CD4-positive, alpha-beta memory T cell (primary cell): Measurements from ENCODE around the gene FKBP5. TPM values are rescaled to one million over a fixed set of nuclear protein-coding genes. Genes with fewer than 3 reads are reported as not detected.

Experiments
- CTCF ChIA-PET: fragments of 350-600 bp; sonication (Branson Sonifier 250); formaldehyde crosslinking; loops from one replicate; lab custom pipeline; 2021; ENCODE audit warnings: inconsistent platforms; ENCODE audit not compliant: partially characterized antibody; lab: Charles Lee
- POLR2A ChIA-PET: fragments of 350-600 bp; sonication (Branson Sonifier 250); formaldehyde crosslinking; loops from one replicate; lab custom pipeline; 2021; ENCODE audit not compliant: partially characterized antibody; lab: Charles Lee
- DNase-seq, 5 donors: peaks; one replicate each; pipeline versions ENCODE4 v3.0.0 to v3.0.0-alpha.2; 2020 to 2022; ENCODE audit warnings: mixed read lengths in 1 of 5
- H3K27ac ChIP-seq: one replicate; pipeline ENCODE4 v1.7.0; 2013; ENCODE audit warnings: low read depth, low read length
- H3K27me3 ChIP-seq: 2 replicates; pipeline ENCODE4 v1.7.0; 2013; ENCODE audit warnings: mild to moderate bottlenecking, low read length, moderate library complexity; ENCODE audit not compliant: insufficient read depth
- H3K36me3 ChIP-seq: 2 replicates; pipeline ENCODE4 v1.7.0; 2013; ENCODE audit warnings: mild to moderate bottlenecking, low read length, moderate library complexity; ENCODE audit not compliant: insufficient read depth
- H3K4me1 ChIP-seq: 2 replicates; pipeline ENCODE4 v1.7.0; 2013; ENCODE audit warnings: mild to moderate bottlenecking, low read length, moderate library complexity; ENCODE audit not compliant: insufficient read depth
- H3K4me3 ChIP-seq, 2 donors: one replicate each; pipeline ENCODE4 v1.7.0; 2013; ENCODE audit warnings: low read length in 2 of 2, mild to moderate bottlenecking in 1 of 2
- H3K9me3 ChIP-seq, 2 donors: one replicate each; pipeline ENCODE4 v1.7.0; 2013; ENCODE audit warnings: low read length in 2 of 2, control low read depth in 1 of 2; ENCODE audit not compliant: control insufficient read depth in 1 of 2
- H3K27ac Mint-ChIP-seq, 7 donors: one replicate each; pipeline ENCODE4 v1.8.0; 2020 to 2021; ENCODE audit warnings: mixed read lengths in 7 of 7, mild to moderate bottlenecking in 6 of 7, inconsistent platforms in 3 of 7, moderate library complexity in 3 of 7
- H3K27me3 Mint-ChIP-seq, 2 donors: one replicate each; pipeline ENCODE4 v1.8.0; 2020 to 2021; ENCODE audit warnings: mixed read lengths in 2 of 2
- H3K36me3 Mint-ChIP-seq, 2 donors: one replicate each; pipeline ENCODE4 v1.8.0; 2020 to 2021; ENCODE audit warnings: mixed read lengths in 2 of 2, inconsistent platforms in 1 of 2, mild to moderate bottlenecking in 1 of 2
- H3K4me1 Mint-ChIP-seq, 4 donors: one replicate each; pipeline ENCODE4 v1.8.0; 2020 to 2021; ENCODE audit warnings: mixed read lengths in 4 of 4, mild to moderate bottlenecking in 1 of 4
- H3K4me3 Mint-ChIP-seq, 8 donors: one replicate each; pipeline ENCODE4 v1.8.0; 2020 to 2021; ENCODE audit warnings: mixed read lengths in 8 of 8, mild to moderate bottlenecking in 7 of 8, moderate library complexity in 6 of 8, inconsistent platforms in 3 of 8
- H3K9me3 Mint-ChIP-seq, 8 donors: one replicate each; pipeline ENCODE4 v1.8.0; 2020 to 2021; ENCODE audit warnings: mixed read lengths in 8 of 8, mild to moderate bottlenecking in 5 of 8, inconsistent platforms in 3 of 8, moderate library complexity in 1 of 8
- intact Hi-C: fragments of 100-400 bp; cut with micrococcal nuclease; formaldehyde crosslinking; loops from one replicate; pipeline ENCODE4 v1.15.1; 2023
- polyA plus RNA-seq, 2 donors: library from polyadenylated mRNA; unstranded; fragments of 300-500 nt; fragmentation: Illumina TruSeq; gene quantifications; one replicate each; pipeline ENCODE4 v1.2.3, GENCODE V29; 2021
- total RNA-seq, 2 experiments: library from RNA; stranded (reverse); gene quantifications; one replicate each; pipeline ENCODE4 v1.2.3, GENCODE V29; 2021

FKBP5 gene
- total and polyA plus RNA-seq, 4 experiments from 2014 or later = 72.9 to 233 (median 84.2) TPM

DNA sequence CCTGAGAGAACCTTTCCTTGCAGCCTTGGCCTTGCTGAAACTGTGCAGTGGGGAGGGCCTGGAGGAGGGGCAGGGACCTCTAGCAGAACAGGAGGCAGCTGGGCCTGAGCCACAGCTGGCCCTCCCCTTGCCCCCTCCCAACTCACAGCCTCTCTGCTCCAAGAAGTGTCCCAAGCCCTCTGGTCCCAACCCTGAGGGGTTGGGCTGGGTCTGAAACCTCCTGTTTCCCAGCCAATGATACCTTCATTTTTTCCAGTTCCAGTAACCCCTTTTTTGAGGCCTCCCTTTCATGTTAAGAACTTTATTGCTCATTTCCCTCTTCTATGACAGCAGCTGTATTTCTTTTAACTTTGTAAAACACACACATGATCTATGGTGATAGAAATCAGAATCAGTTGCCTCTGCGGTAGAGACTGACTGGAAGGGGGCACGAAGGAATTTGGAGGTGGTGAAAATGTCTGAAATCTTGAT lies 30.2 kb upstream of the FKBP5 start:
- no peaks in the 10 kb centered on the region for H3K36me3 ChIP-seq
- H3K4me3 ChIP-seq = no peak overlapping the region
- H3K27ac ChIP-seq = peak overlapping the region; percentile 13
- Mint-ChIP-seq H3K36me3 (no peaks in the 10 kb centered on the region), H3K27ac (peak overlapping the region; percentile 60 to 86 (median 81)), H3K4me1 (peaks cover 54 to 80% (median 61%) of the 10 kb centered on the region in 4 donors), H3K27me3 (no peaks in the 10 kb centered on the region), H3K9me3 (peaks cover 0 to 4% (median 0%) of the 10 kb centered on the region in 8 donors), H3K4me3 (peak overlapping the region; percentile 2 to 83 (median 54))
- H3K27me3 ChIP-seq = no peaks in the 10 kb centered on the region
- ChIA-PET CTCF (interaction anchor here (1.5 to 4.0 kb wide), 2 partner anchors 8 to 18 kb away, joined by 4 to 27 read pairs; partner anchors contain the start of gene ARMC12), POLR2A (interaction anchor here (1.2 to 6.4 kb wide), 5 partner anchors 9 to 118 kb away, joined by 3 to 69 read pairs (median 5); no protein-coding TSS in a partner anchor)
- H3K9me3 ChIP-seq = no peaks in the 10 kb centered on the region
- intact Hi-C loops = no loop called here
- peaks cover 52% of the 10 kb centered on the region for H3K4me1 ChIP-seq
- no peak for DNase-seq

DNA sequence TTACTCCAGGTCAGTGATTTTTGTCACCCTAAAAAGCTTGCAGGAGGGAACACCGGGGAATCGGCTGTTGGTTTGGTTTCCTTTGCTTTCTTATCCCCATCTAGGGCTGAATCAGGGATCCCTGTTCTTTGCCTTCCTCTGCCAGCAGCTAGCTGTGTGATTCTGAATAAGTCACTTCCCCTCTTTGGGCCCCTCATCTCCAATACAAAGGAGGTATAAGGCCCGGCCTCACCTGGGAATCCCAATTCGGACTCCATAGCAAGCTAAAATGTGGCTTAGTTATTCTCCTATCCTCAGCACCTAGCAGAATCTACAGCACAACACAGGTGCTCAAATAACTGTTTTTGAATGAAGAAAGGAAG lies 29.6 kb upstream of the FKBP5 start:
- H3K4me3 ChIP-seq = no peak overlapping the region
- H3K27me3 ChIP-seq = no peaks in the 10 kb centered on the region
- CTCF ChIA-PET = interaction anchor here (1.2 to 4.0 kb wide), 3 partner anchors 8 to 44 kb away, joined by 3 to 27 read pairs (median 5); partner anchors contain the start of gene ARMC12
- DNase-seq = no peak
- Mint-ChIP-seq H3K9me3 (peaks cover 0 to 4% (median 0%) of the 10 kb centered on the region in 8 donors), H3K4me3 (peak overlapping the region in 7 of 8 donors; percentile 36 to 83 (median 62)), H3K4me1 (peaks cover 54 to 79% (median 57%) of the 10 kb centered on the region in 4 donors), H3K27ac (peak overlapping the region; percentile 60 to 86 (median 81)), H3K36me3 (no peaks in the 10 kb centered on the region), H3K27me3 (no peaks in the 10 kb centered on the region)
- H3K9me3 ChIP-seq = no peaks in the 10 kb centered on the region
- POLR2A ChIA-PET = interaction anchor here (1.2 to 6.4 kb wide), 5 partner anchors 9 to 117 kb away, joined by 3 to 69 read pairs (median 4); no protein-coding TSS in a partner anchor
- H3K4me1 ChIP-seq = peaks cover 48% of the 10 kb centered on the region
- H3K27ac ChIP-seq = peak overlapping the region; percentile 13
- intact Hi-C loops = no loop called here
- no peaks in the 10 kb centered on the region for H3K36me3 ChIP-seq

DNA sequence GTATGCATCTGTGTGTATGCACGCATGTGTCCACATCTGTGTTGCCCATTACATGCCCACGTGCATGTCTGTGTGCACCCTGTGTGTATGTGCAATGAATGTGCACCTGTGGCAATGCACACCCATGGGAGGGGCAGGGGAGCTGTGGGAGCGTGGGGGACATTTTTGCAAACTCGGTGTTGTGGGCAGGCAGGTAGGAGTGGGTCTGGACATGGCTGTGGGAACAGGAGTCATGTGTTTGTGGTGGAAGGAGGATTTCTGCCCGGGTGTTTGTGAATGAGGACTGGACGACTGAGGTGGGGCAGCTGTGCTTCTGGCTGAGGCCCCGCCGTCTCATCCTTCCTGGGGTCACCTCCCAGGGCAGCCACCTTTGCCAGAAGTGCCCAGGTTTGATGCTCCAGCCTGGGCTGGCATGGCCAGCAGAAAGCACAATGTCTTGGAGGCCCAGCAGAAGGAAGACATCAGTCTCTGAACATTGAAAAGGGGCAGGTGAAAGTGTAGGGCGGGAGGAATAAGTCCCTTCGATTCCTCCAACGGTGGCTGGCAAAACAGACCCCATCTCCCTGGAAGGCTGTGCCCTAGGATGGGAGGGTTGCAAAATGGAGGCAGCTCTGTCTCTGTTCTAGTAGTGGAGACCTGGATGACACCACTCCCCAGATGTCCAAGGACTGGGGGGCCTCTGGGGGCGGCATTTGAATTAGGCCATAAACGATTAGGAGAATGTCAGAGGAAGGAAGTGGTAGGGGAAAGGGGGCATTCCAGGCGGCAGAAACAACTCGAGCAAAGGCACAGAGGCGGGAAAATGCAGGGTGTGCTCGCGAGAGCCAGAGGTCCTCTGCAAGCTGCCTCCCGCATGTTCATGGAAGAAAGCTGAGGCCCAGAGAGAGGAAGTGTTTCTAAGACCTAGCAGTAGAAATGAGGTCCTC lies 29.0 kb upstream of the FKBP5 start:
- Mint-ChIP-seq H3K36me3 (no peaks in the 10 kb centered on the region), H3K27ac (peak overlapping the region; percentile 25 to 84 (median 79)), H3K4me3 (peak overlapping the region in 7 of 8 donors; percentile 51 to 83 (median 62)), H3K4me1 (peaks cover 54 to 78% (median 58%) of the 10 kb centered on the region in 4 donors), H3K9me3 (peaks cover 0 to 5% (median 0%) of the 10 kb centered on the region in 8 donors), H3K27me3 (no peaks in the 10 kb centered on the region)
- Histone ChIP-seq H3K4me1 (peaks cover 49% of the 10 kb centered on the region), H3K9me3 (no peaks in the 10 kb centered on the region), H3K27me3 (no peaks in the 10 kb centered on the region), H3K27ac (peak overlapping the region; percentile 13), H3K4me3 (no peak overlapping the region), H3K36me3 (no peaks in the 10 kb centered on the region)
- POLR2A ChIA-PET = interaction anchor here (1.2 to 6.4 kb wide), 6 partner anchors 8 to 116 kb away, joined by 3 to 69 read pairs (median 4); partner anchors contain the start of gene ARMC12
- no peak for DNase-seq
- intact Hi-C loops = no loop called here
- CTCF ChIA-PET = interaction anchor here (1.2 to 4.0 kb wide), 3 partner anchors 9 to 44 kb away, joined by 3 to 27 read pairs (median 5); partner anchors contain the start of gene ARMC12

DNA sequence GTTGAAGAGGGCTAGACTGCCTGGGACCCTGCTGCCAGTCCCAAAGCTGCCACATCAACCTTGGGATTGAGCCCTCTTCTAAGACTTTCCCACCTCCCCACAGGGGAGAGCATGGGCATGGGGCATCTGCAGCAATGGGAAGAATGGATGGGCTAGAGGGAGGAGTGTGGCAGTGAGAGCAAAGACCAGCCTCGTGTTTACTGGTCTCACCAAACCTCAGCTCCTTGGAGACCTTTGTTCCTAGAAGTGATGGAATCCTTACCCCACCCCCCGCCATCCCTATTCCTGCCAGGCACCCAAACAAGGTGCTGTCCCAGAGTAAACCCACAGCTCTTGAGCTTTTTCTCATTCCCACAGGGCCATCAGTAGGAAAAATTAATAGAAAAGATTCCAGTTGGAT lies 28.1 kb upstream of the FKBP5 start:
- H3K27me3 Mint-ChIP-seq = no peaks in the 10 kb centered on the region
- H3K36me3 Mint-ChIP-seq = no peaks in the 10 kb centered on the region
- no peak overlapping the region for H3K4me3 Mint-ChIP-seq
- ChIA-PET POLR2A (interaction anchor here (0.8 to 6.4 kb wide), 3 partner anchors 13 to 29 kb away, joined by 3 to 69 read pairs (median 6); partner anchors contain the start of gene ARMC12), CTCF (interaction anchor here (0.7 to 4.0 kb wide), 3 partner anchors 9 to 20 kb away, joined by 3 to 27 read pairs (median 5); partner anchors contain the start of gene ARMC12)
- Histone ChIP-seq H3K9me3 (no peaks in the 10 kb centered on the region), H3K4me1 (peaks cover 49% of the 10 kb centered on the region), H3K27ac (no peak overlapping the region), H3K36me3 (no peaks in the 10 kb centered on the region), H3K4me3 (no peak overlapping the region), H3K27me3 (no peaks in the 10 kb centered on the region)
- H3K9me3 Mint-ChIP-seq = peaks cover 0 to 5% (median 0%) of the 10 kb centered on the region in 8 donors
- intact Hi-C loops = loop anchor here (1.0 kb wide), 1 partner anchor 20 kb away; no protein-coding TSS in a partner anchor
- H3K27ac Mint-ChIP-seq = peak overlapping the region in 1 of 7 donors; percentile 81
- no peak for DNase-seq
- peaks cover 50 to 69% (median 57%) of the 10 kb centered on the region in 4 donors for H3K4me1 Mint-ChIP-seq

DNA sequence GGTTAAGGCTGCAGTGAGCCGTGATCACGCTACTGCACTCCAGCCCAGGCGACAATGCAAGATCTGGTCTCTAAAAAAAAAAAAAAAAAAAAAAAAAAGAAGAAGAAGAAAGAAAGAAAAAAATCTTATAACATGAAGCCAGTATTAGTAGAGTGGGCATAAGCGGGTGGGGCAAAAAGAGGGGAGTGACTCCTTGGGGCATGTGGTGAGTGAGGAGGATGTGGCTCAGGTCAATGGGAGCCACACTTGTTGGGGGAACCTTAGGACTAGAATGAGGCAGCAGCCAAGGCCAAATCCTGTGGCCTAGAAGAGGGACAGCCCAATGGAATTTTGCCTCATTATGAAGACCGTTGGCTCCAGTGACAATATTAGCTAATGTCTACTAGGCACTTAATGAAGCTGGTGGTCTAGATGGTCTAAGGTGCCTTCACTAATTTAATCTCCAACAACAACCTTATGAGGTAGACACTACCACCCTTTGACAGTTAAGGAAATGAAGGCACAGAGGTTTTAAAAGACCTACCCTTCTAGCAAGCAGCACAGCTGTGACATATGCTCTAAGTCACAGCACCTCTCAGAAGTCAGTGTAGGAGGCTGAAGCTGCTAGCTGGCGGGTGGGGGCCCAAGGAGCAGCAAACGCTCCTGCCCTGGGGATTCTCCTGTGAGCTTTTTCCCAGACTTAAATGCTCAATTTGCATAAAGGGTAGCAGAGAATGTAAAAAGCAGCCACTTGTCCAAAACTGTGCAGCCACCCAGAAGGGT lies 24.5 kb upstream of the FKBP5 start:
- Histone ChIP-seq H3K27me3 (no peaks in the 10 kb centered on the region), H3K27ac (no peak overlapping the region), H3K4me1 (peaks cover 23% of the 10 kb centered on the region), H3K36me3 (no peaks in the 10 kb centered on the region), H3K9me3 (no peaks in the 10 kb centered on the region), H3K4me3 (no peak overlapping the region)
- Mint-ChIP-seq H3K27ac (peak overlapping the region in 1 of 7 donors; percentile 44), H3K4me1 (peaks cover 27 to 49% (median 40%) of the 10 kb centered on the region in 4 donors), H3K4me3 (peak overlapping the region in 1 of 8 donors; percentile 33), H3K9me3 (peaks cover 0 to 6% (median 0%) of the 10 kb centered on the region in 8 donors), H3K36me3 (no peaks in the 10 kb centered on the region), H3K27me3 (no peaks in the 10 kb centered on the region)
- DNase-seq = no peak
- CTCF ChIA-PET = interaction anchor here (0.7 to 1.0 kb wide), 2 partner anchors 118 to 345 kb away, joined by 3 read pairs; no protein-coding TSS in a partner anchor
- POLR2A ChIA-PET = interaction anchor here (1.1 to 2.0 kb wide), 3 partner anchors 14 to 19 kb away, joined by 3 to 6 read pairs (median 6); no protein-coding TSS in a partner anchor
- intact Hi-C loops = no loop called here

DNA sequence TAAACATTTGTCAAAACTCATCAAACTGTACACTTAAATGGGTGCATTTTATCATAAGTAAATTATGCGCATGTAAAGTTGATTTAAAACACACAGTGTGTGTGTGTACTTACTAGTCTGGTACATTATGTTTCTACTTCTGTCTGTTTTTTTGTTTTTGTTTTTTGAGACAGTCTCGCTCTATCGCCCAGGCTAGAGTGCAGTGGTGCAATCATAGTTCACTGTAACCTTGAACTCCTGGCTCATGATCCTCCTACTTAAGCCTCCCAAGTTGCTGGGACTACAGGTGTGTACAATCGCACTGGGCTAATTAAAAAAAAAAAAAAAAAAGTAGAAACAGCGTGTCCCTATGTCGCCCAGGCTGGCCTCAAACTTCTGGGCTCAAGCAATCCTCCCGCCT lies 23.0 kb upstream of the FKBP5 start:
- Mint-ChIP-seq H3K4me1 (peaks cover 13 to 34% (median 27%) of the 10 kb centered on the region in 4 donors), H3K27me3 (no peaks in the 10 kb centered on the region), H3K36me3 (no peaks in the 10 kb centered on the region), H3K9me3 (peaks cover 0 to 6% (median 0%) of the 10 kb centered on the region in 8 donors), H3K4me3 (no peak overlapping the region), H3K27ac (no peak overlapping the region)
- H3K27me3 ChIP-seq = no peaks in the 10 kb centered on the region
- ChIA-PET CTCF (no interaction called here), POLR2A (interaction anchor here (1.1 to 1.5 kb wide), 2 partner anchors 23 to 31 kb away, joined by 3 read pairs; partner anchors contain the start of gene FKBP5)
- H3K36me3 ChIP-seq = no peaks in the 10 kb centered on the region
- no peak overlapping the region for H3K4me3 ChIP-seq
- DNase-seq = no peak
- H3K9me3 ChIP-seq = no peaks in the 10 kb centered on the region
- intact Hi-C loops = no loop called here
- no peak overlapping the region for H3K27ac ChIP-seq
- peaks cover 9% of the 10 kb centered on the region for H3K4me1 ChIP-seq
